Measurements from ENCODE around the gene SYNGR4. TPM values are rescaled to one million over a fixed set of nuclear protein-coding genes. Genes with fewer than 3 reads are reported as not detected.
"Not testable (repeated sequence)": the region's sequence is repeated elsewhere in the genome, so short reads cannot be mapped to it uniquely, and the experiment has no call there.

Gene SYNGR4
- total RNA-seq, 2 experiments from 2014 or later, result 0.25 TPM; not detected in 1

GRCh38 chr19:48391100-48392005, 27.2 kb downstream of the SYNGR4 start, which contains the start of gene KDELR1:
Gene KDELR1 (minus strand): TSS chr19:48391551. CDS start chr19:48391358, 193 bp downstream.
- Mint-ChIP-seq H3K4me1 (peaks cover 17% of the 10 kb centered on the region), H3K4me3 (peak within 1 kb of the TSS; percentile 92), H3K9me3 (ENCODE audit: low read depth) (no peaks in the 10 kb centered on the region), H3K27me3 (peaks cover 19% of the 10 kb centered on the region), H3K27ac (peak within 1 kb of the TSS; percentile 93), H3K36me3 (ENCODE audit: low read depth) (peaks cover 21% of the 10 kb centered on the region)
- ChIA-PET POLR2A (interaction anchor here (0.8 to 1.3 kb wide), 2 partner anchors 24 to 28 kb away, joined by 3 to 10 read pairs; partner anchors contain the start of genes SYNGR4 and TMEM143), CTCF (interaction anchor here (0.5 to 2.4 kb wide), 18 partner anchors 9 to 236 kb away, joined by 3 to 17 read pairs (median 3); partner anchors contain the start of genes SYNGR4 and TMEM143)
- ATAC-seq (peak; percentile 82), DNase-seq (peak; percentile 85)
- intact Hi-C loops (cut with DNase I, micrococcal nuclease), result loop anchor here (1.0 to 10.0 kb wide), 7 partner anchors 27 to 228 kb away; partner anchors contain the start of genes SYNGR4 (in 2 of the 2), CYTH2 (in 1 of the 2), GRWD1 (in 1 of the 2) and RPL18 (in 1 of the 2)

GRCh38 chr19:48392006-48392344, 27.8 kb downstream of the SYNGR4 start:
- POLR2A ChIA-PET, result interaction anchor here (0.8 to 1.3 kb wide), 2 partner anchors 23 to 28 kb away, joined by 3 to 10 read pairs; partner anchors contain the start of genes SYNGR4 and TMEM143
- intact Hi-C loops (cut with DNase I, micrococcal nuclease), result loop anchor here in 1 of 2 experiments (10.0 kb wide), 1 partner anchor 103 kb away; no protein-coding TSS in a partner anchor
- not testable (repeated sequence) for H3K4me3 Mint-ChIP-seq

GRCh38 chr19:48392860-48393558, 28.8 kb downstream of the SYNGR4 start:
- Mint-ChIP-seq H3K27ac (no peak overlapping the region), H3K36me3 (ENCODE audit: low read depth) (peaks cover 10% of the 10 kb centered on the region), H3K4me3 (no peak overlapping the region), H3K27me3 (peaks cover 30% of the 10 kb centered on the region), H3K4me1 (peaks cover 27% of the 10 kb centered on the region), H3K9me3 (ENCODE audit: low read depth) (no peaks in the 10 kb centered on the region)
- CTCF ChIA-PET, result interaction anchor here (1.1 to 1.2 kb wide), 2 partner anchors 23 to 29 kb away, joined by 3 read pairs; partner anchors contain the start of genes SYNGR4 and TMEM143
- ATAC-seq, result no peak
- no peak for DNase-seq
- intact Hi-C loops (cut with DNase I, micrococcal nuclease), result loop anchor here in 1 of 2 experiments (10.0 kb wide), 1 partner anchor 102 kb away; no protein-coding TSS in a partner anchor
- POLR2A ChIA-PET, result no interaction called here

More at GRCh38 chr19:48392006-48392344, 27.8 kb downstream of the SYNGR4 start:
- Mint-ChIP-seq H3K36me3 (ENCODE audit: low read depth) (peaks cover 18% of the 10 kb centered on the region), H3K27me3 (peaks cover 20% of the 10 kb centered on the region), H3K4me1 (peaks cover 17% of the 10 kb centered on the region)
- not testable (repeated sequence) for H3K9me3 Mint-ChIP-seq (ENCODE audit: low read depth); H3K27ac Mint-ChIP-seq; ATAC-seq; DNase-seq
- CTCF ChIA-PET, result interaction anchor here (0.6 to 2.4 kb wide), 10 partner anchors 9 to 98 kb away, joined by 3 to 17 read pairs (median 7); partner anchors contain the start of genes SYNGR4 and TMEM143

GRCh38 chr19:48393559-48394330, 29.6 kb downstream of the SYNGR4 start, which contains the start of gene GRIN2D:
Gene GRIN2D (plus strand): TSS chr19:48393668. CDS start chr19:48398393, 4,725 bp downstream.
- intact Hi-C loops (cut with DNase I, micrococcal nuclease), result loop anchor here in 1 of 2 experiments (10.0 kb wide), 1 partner anchor 101 kb away; no protein-coding TSS in a partner anchor
- ChIA-PET POLR2A (no interaction called here), CTCF (interaction anchor here (1.1 to 1.2 kb wide), 2 partner anchors 23 to 30 kb away, joined by 3 read pairs; partner anchors contain the start of genes SYNGR4 and TMEM143)
- DNase-seq, result peak; percentile 43
- H3K27ac Mint-ChIP-seq, result no peak within 1 kb of the TSS
- H3K9me3 Mint-ChIP-seq (ENCODE audit: low read depth), result no peaks in the 10 kb centered on the region
- ATAC-seq, result no peak
- H3K4me1 Mint-ChIP-seq, result peaks cover 26% of the 10 kb centered on the region
- peaks cover 4% of the 10 kb centered on the region for H3K36me3 Mint-ChIP-seq (ENCODE audit: low read depth)
- peaks cover 31% of the 10 kb centered on the region for H3K27me3 Mint-ChIP-seq
- peak within 1 kb of the TSS; percentile 23 for H3K4me3 Mint-ChIP-seq

- intact Hi-C loops (cut with DNase I, micrococcal nuclease), result loop anchor here (5.0 to 10.0 kb wide), 3 partner anchors 67 to 193 kb away; partner anchors contain the start of gene EMP3 (in 1 of the 2)
- DNase-seq (no peak), ATAC-seq (no peak)
- H3K4me1 Mint-ChIP-seq, result peaks cover 31% of the 10 kb centered on the region
- peaks cover 2% of the 10 kb centered on the region for H3K36me3 Mint-ChIP-seq (ENCODE audit: low read depth)
- CTCF ChIA-PET, result interaction anchor here (1.1 kb wide), 1 partner anchor 31 kb away, joined by 3 read pairs; the partner anchor contains the start of genes SYNGR4 and TMEM143
- H3K4me3 Mint-ChIP-seq, result peak overlapping the region; percentile 23
- H3K9me3 Mint-ChIP-seq (ENCODE audit: low read depth), result no peaks in the 10 kb centered on the region
- H3K27me3 Mint-ChIP-seq, result peaks cover 31% of the 10 kb centered on the region
- POLR2A ChIA-PET, result no interaction called here
- no peak overlapping the region for H3K27ac Mint-ChIP-seq
Observed at GRCh38 chr19:48394331-48395169, 30.4 kb downstream of the SYNGR4 start.

GRCh38 chr19:48395170-48395455, 30.9 kb downstream of the SYNGR4 start:
- ATAC-seq, result no peak
- POLR2A ChIA-PET, result no interaction called here

GRCh38 chr19:48395499-48395898, 31.3 kb downstream of the SYNGR4 start:
- intact Hi-C loops (cut with DNase I, micrococcal nuclease), result loop anchor here (5.0 to 10.0 kb wide), 3 partner anchors 68 to 192 kb away; partner anchors contain the start of gene EMP3 (in 1 of the 2)
- CTCF ChIA-PET, result interaction anchor here (1.4 kb wide), 1 partner anchor 94 kb away, joined by 4 read pairs; no protein-coding TSS in a partner anchor
- H3K4me1 Mint-ChIP-seq, result peaks cover 30% of the 10 kb centered on the region
- POLR2A ChIA-PET, result interaction anchor here (0.5 kb wide), 1 partner anchor 17 kb away, joined by 3 read pairs; no protein-coding TSS in a partner anchor
- H3K36me3 Mint-ChIP-seq (ENCODE audit: low read depth), result no peaks in the 10 kb centered on the region
- no peak overlapping the region for H3K4me3 Mint-ChIP-seq
- H3K27ac Mint-ChIP-seq, result no peak overlapping the region
- DNase-seq (no peak), ATAC-seq (no peak)
- peaks cover 31% of the 10 kb centered on the region for H3K27me3 Mint-ChIP-seq
- H3K9me3 Mint-ChIP-seq (ENCODE audit: low read depth), result no peaks in the 10 kb centered on the region

More at GRCh38 chr19:48395170-48395455, 30.9 kb downstream of the SYNGR4 start:
- peaks cover 31% of the 10 kb centered on the region for H3K27me3 Mint-ChIP-seq
- no peak overlapping the region for H3K4me3 Mint-ChIP-seq
- H3K4me1 Mint-ChIP-seq, result peaks cover 32% of the 10 kb centered on the region
- no peaks in the 10 kb centered on the region for H3K9me3 Mint-ChIP-seq (ENCODE audit: low read depth)
- intact Hi-C loops (cut with DNase I, micrococcal nuclease), result loop anchor here (5.0 to 10.0 kb wide), 3 partner anchors 68 to 192 kb away; partner anchors contain the start of gene EMP3 (in 1 of the 2)
- CTCF ChIA-PET, result interaction anchor here (1.4 kb wide), 1 partner anchor 95 kb away, joined by 4 read pairs; no protein-coding TSS in a partner anchor
- H3K36me3 Mint-ChIP-seq (ENCODE audit: low read depth), result peaks cover 2% of the 10 kb centered on the region
- no peak overlapping the region for H3K27ac Mint-ChIP-seq
- DNase-seq, result no peak

GRCh38 chr19:48396016-48396823, 32.1 kb downstream of the SYNGR4 start:
- no peaks in the 10 kb centered on the region for H3K9me3 Mint-ChIP-seq (ENCODE audit: low read depth)
- intact Hi-C loops (cut with DNase I, micrococcal nuclease), result loop anchor here (5.0 to 10.0 kb wide), 3 partner anchors 69 to 191 kb away; partner anchors contain the start of gene EMP3 (in 1 of the 2)
- H3K27me3 Mint-ChIP-seq, result peaks cover 31% of the 10 kb centered on the region
- POLR2A ChIA-PET, result interaction anchor here (0.5 kb wide), 1 partner anchor 17 kb away, joined by 3 read pairs; no protein-coding TSS in a partner anchor
- ATAC-seq (no peak), DNase-seq (no peak)
- H3K4me1 Mint-ChIP-seq, result peaks cover 30% of the 10 kb centered on the region
- H3K27ac Mint-ChIP-seq, result no peak overlapping the region
- CTCF ChIA-PET, result interaction anchor here (1.1 to 1.4 kb wide), 2 partner anchors 62 to 94 kb away, joined by 3 to 4 read pairs; no protein-coding TSS in a partner anchor
- H3K36me3 Mint-ChIP-seq (ENCODE audit: low read depth), result no peaks in the 10 kb centered on the region
- no peak overlapping the region for H3K4me3 Mint-ChIP-seq

GRCh38 chr19:48396824-48397176, 32.6 kb downstream of the SYNGR4 start:
- ATAC-seq (no peak), DNase-seq (no peak)
- no peaks in the 10 kb centered on the region for H3K36me3 Mint-ChIP-seq (ENCODE audit: low read depth)
- H3K27ac Mint-ChIP-seq, result no peak overlapping the region
- peaks cover 31% of the 10 kb centered on the region for H3K27me3 Mint-ChIP-seq
- no peaks in the 10 kb centered on the region for H3K9me3 Mint-ChIP-seq (ENCODE audit: low read depth)
- CTCF ChIA-PET, result interaction anchor here (1.1 kb wide), 1 partner anchor 63 kb away, joined by 3 read pairs; no protein-coding TSS in a partner anchor
- intact Hi-C loops (cut with DNase I, micrococcal nuclease), result loop anchor here (5.0 to 10.0 kb wide), 3 partner anchors 69 to 191 kb away; partner anchors contain the start of gene EMP3 (in 1 of the 2)
- POLR2A ChIA-PET, result no interaction called here
- peaks cover 27% of the 10 kb centered on the region for H3K4me1 Mint-ChIP-seq
- no peak overlapping the region for H3K4me3 Mint-ChIP-seq
